Measurements from ENCODE around the gene ZNF311.

DNA sequence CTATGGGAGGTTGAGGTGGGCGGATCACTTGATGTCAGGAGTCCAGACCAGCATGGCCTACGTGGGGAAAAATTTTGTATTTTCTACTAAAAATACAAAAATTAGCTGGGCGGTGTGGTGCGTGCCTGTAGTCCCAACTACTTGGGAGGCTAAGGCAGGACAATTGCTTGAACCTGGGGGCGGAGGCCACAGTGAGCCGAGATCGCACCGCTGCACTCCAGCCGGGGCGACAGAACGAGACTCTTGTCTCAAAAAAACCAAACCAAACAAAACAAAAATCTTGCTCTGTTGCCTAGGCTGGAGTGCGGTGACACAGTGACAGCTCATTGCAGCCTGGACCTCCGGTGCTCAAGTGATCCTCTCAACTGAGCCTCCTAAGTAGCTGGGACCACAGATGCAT, 23.7 kb upstream of the ZNF311 start:
- TF ChIP-seq, protein P1, sequence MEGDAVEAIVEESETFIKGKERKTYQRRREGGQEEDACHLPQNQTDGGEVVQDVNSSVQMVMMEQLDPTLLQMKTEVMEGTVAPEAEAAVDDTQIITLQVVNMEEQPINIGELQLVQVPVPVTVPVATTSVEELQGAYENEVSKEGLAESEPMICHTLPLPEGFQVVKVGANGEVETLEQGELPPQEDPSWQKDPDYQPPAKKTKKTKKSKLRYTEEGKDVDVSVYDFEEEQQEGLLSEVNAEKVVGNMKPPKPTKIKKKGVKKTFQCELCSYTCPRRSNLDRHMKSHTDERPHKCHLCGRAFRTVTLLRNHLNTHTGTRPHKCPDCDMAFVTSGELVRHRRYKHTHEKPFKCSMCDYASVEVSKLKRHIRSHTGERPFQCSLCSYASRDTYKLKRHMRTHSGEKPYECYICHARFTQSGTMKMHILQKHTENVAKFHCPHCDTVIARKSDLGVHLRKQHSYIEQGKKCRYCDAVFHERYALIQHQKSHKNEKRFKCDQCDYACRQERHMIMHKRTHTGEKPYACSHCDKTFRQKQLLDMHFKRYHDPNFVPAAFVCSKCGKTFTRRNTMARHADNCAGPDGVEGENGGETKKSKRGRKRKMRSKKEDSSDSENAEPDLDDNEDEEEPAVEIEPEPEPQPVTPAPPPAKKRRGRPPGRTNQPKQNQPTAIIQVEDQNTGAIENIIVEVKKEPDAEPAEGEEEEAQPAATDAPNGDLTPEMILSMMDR (IDR thresholded peaks at IDR 0.05), result no peak
- TF ChIP-seq POLR2A (IDR thresholded peaks at IDR 0.05), result no peak

Measured in thyroid gland (tissue), 4 donors.